ENCODE data around the gene TLR8.
"Not testable (repeated sequence)": the region's sequence is repeated elsewhere in the genome, so short reads cannot be mapped to it uniquely, and the experiment has no call there.

The TLR8 gene

GRCh38 chrX:12947545-12948235, 41.3 kb downstream of the TLR8 start:
- DNase-seq: peak; percentile 48

GRCh38 chrX:12948495-12948894, 42.1 kb downstream of the TLR8 start:
- DNase-seq: no peak

- DNase-seq: no peak
Observed at GRCh38 chrX:12949205-12949926, 42.9 kb downstream of the TLR8 start.

GRCh38 chrX:12949927-12950656, 43.7 kb downstream of the TLR8 start:
- DNase-seq: no peak

GRCh38 chrX:12950851-12951594, 44.6 kb downstream of the TLR8 start:
- no peak for DNase-seq

- DNase-seq: no peak
Observed at GRCh38 chrX:12951595-12951975, 45.2 kb downstream of the TLR8 start.

- no peak for DNase-seq
Observed at GRCh38 chrX:12953420-12953819, 47.0 kb downstream of the TLR8 start.

GRCh38 chrX:12954376-12954775, 48.0 kb downstream of the TLR8 start:
- DNase-seq: no peak

- no peak for DNase-seq
Observed at GRCh38 chrX:12954981-12955380, 48.6 kb downstream of the TLR8 start.

GRCh38 chrX:12955882-12956703, 49.7 kb downstream of the TLR8 start:
- no peak for DNase-seq

- no peak for DNase-seq
Observed at GRCh38 chrX:12956704-12957534, 50.5 kb downstream of the TLR8 start.

- DNase-seq: no peak
Observed at GRCh38 chrX:12958059-12958458, 51.6 kb downstream of the TLR8 start.

GRCh38 chrX:12958461-12958860, 52.0 kb downstream of the TLR8 start:
- DNase-seq: no peak

- no peak for DNase-seq
Observed at GRCh38 chrX:12961196-12961718, 54.8 kb downstream of the TLR8 start.

GRCh38 chrX:12962041-12962504, 55.7 kb downstream of the TLR8 start:
- no peak for DNase-seq

GRCh38 chrX:12963210-12963850, 56.9 kb downstream of the TLR8 start:
- DNase-seq: not testable (repeated sequence)

GRCh38 chrX:12965131-12965940, 58.9 kb downstream of the TLR8 start:
- DNase-seq: no peak

- DNase-seq: no peak
Observed at GRCh38 chrX:12966151-12966550, 59.7 kb downstream of the TLR8 start.

- DNase-seq: no peak
Observed at GRCh38 chrX:12967711-12968465, 61.5 kb downstream of the TLR8 start.

Data from NCI-H748 treated with DMSO at 0.1 percent for 48 hours (cell line).